ENCODE measurements around the gene DYNLT4. TPM values are rescaled to one million over a fixed set of nuclear protein-coding genes. Genes with fewer than 3 reads are reported as not detected.

Gene DYNLT4
- total and polyA plus RNA-seq, 2 of the 13 experiments (the other 11 are each of a cell fraction or from before 2014, with no cell fraction given), result 0.77 TPM; not detected in 1

DNA sequence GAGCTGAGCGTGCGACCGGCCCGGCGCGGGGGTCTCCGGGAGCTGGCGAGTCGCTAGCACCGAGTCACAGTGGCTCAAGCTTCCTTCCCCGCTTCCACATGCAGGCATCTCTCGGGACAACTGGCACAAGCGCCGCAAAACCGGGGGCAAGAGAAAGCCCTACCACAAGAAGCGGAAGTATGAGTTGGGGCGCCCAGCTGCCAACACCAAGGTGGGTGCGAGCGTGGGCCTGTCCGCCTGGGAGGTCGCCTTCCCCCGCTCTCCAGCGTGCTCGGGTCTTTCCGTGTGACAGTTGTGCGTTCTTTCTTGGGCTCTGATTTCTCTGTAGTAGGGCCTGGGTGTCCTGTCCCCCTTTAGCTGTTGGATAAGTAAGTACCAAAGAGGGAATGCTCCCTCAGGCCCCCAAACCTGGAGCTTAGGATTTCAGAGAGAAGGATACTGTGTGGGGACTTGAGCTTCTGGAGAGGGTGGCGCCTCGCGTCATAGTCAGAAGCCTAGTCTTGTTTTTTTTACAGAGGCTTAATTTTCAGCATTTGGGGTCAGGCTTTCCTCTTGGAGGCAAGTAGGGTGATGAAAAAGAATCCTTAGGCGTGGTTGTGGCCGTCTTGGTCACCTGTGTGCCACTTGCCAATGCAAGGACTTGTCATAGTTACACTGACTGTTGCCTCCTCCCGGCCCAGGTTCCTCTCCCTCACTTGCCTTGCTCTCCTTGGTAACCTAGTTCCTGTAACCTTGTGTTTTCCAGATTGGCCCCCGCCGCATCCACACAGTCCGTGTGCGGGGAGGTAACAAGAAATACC, 31.0 kb downstream of the DYNLT4 start (continued):
- TF ChIP-seq ZSCAN5A (CRISPR knock-in tag; IDR thresholded peaks at IDR 0.05; ENCODE audit: borderline replicate concordance), result no peak
- no peak for TF ChIP-seq ZFP36L2 (CRISPR knock-in tag; IDR thresholded peaks at IDR 0.05)
- no peak for TF ChIP-seq MLX (CRISPR knock-in tag; IDR thresholded peaks at IDR 0.05)
- TF ChIP-seq ZBTB7A (CRISPR knock-in tag; IDR thresholded peaks at IDR 0.05), result no peak
- TF ChIP-seq ZNF703 (CRISPR knock-in tag; IDR thresholded peaks at IDR 0.05; ENCODE audit: borderline replicate concordance), result peak; percentile 24; the same call in 1 of the 2 replicates
- TF ChIP-seq, protein P1, sequence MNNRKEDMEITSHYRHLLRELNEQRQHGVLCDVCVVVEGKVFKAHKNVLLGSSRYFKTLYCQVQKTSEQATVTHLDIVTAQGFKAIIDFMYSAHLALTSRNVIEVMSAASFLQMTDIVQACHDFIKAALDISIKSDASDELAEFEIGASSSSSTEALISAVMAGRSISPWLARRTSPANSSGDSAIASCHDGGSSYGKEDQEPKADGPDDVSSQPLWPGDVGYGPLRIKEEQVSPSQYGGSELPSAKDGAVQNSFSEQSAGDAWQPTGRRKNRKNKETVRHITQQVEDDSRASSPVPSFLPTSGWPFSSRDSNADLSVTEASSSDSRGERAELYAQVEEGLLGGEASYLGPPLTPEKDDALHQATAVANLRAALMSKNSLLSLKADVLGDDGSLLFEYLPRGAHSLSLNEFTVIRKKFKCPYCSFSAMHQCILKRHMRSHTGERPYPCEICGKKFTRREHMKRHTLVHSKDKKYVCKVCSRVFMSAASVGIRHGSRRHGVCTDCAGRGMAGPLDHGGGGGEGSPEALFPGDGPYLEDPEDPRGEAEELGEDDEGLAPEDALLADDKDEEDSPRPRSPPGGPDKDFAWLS (CRISPR knock-in tag; IDR thresholded peaks at IDR 0.05; ENCODE audit: borderline replicate concordance), result 0 out of 2 replicates have a peak, but pooled peaks have one; percentile 74
- 0 out of 2 replicates have a peak, but pooled peaks have one; percentile 10 for TF ChIP-seq ZSCAN29 (CRISPR knock-in tag; conservative IDR thresholded peaks at IDR 0.05)
- no peak for TF ChIP-seq DNMT1 (CRISPR knock-in tag; IDR thresholded peaks at IDR 0.05)
- TF ChIP-seq ZNF761 (CRISPR knock-in tag; conservative IDR thresholded peaks at IDR 0.05), result peak; percentile 41; the same call in 1 of the 2 replicates
- TF ChIP-seq, protein P2, sequence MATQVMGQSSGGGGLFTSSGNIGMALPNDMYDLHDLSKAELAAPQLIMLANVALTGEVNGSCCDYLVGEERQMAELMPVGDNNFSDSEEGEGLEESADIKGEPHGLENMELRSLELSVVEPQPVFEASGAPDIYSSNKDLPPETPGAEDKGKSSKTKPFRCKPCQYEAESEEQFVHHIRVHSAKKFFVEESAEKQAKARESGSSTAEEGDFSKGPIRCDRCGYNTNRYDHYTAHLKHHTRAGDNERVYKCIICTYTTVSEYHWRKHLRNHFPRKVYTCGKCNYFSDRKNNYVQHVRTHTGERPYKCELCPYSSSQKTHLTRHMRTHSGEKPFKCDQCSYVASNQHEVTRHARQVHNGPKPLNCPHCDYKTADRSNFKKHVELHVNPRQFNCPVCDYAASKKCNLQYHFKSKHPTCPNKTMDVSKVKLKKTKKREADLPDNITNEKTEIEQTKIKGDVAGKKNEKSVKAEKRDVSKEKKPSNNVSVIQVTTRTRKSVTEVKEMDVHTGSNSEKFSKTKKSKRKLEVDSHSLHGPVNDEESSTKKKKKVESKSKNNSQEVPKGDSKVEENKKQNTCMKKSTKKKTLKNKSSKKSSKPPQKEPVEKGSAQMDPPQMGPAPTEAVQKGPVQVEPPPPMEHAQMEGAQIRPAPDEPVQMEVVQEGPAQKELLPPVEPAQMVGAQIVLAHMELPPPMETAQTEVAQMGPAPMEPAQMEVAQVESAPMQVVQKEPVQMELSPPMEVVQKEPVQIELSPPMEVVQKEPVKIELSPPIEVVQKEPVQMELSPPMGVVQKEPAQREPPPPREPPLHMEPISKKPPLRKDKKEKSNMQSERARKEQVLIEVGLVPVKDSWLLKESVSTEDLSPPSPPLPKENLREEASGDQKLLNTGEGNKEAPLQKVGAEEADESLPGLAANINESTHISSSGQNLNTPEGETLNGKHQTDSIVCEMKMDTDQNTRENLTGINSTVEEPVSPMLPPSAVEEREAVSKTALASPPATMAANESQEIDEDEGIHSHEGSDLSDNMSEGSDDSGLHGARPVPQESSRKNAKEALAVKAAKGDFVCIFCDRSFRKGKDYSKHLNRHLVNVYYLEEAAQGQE (IDR thresholded peaks at IDR 0.05; ENCODE audit: borderline replicate concordance in 1 of 2, low read depth in 1 of 2, low read length in 2 of 2), result no peak
- TF ChIP-seq, protein P3, sequence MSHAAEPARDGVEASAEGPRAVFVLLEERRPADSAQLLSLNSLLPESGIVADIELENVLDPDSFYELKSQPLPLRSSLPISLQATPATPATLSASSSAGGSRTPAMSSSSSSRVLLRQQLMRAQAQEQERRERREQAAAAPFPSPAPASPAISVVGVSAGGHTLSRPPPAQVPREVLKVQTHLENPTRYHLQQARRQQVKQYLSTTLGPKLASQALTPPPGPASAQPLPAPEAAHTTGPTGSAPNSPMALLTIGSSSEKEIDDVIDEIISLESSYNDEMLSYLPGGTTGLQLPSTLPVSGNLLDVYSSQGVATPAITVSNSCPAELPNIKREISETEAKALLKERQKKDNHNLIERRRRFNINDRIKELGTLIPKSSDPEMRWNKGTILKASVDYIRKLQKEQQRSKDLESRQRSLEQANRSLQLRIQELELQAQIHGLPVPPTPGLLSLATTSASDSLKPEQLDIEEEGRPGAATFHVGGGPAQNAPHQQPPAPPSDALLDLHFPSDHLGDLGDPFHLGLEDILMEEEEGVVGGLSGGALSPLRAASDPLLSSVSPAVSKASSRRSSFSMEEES (CRISPR knock-in tag; IDR thresholded peaks at IDR 0.05), result no peak
- peak; percentile 74; the same call in 1 of the 2 replicates for TF ChIP-seq ZNF570 (CRISPR knock-in tag; IDR thresholded peaks at IDR 0.05; ENCODE audit: borderline replicate concordance)
- no peak for TF ChIP-seq NFRKB (IDR thresholded peaks at IDR 0.05)
- TF ChIP-seq ZFP36L1 (CRISPR knock-in tag; IDR thresholded peaks at IDR 0.05), result no peak
- no peak for TF ChIP-seq AGO1 (IDR thresholded peaks at IDR 0.05; ENCODE audit: low read depth, low read length, poor library complexity, severe bottlenecking)
- TF ChIP-seq SRSF9 (IDR thresholded peaks at IDR 0.05; ENCODE audit: borderline replicate concordance, insufficient read depth, low read depth, low read length, poor library complexity, severe bottlenecking), result no peak
- TF ChIP-seq, protein P4, sequence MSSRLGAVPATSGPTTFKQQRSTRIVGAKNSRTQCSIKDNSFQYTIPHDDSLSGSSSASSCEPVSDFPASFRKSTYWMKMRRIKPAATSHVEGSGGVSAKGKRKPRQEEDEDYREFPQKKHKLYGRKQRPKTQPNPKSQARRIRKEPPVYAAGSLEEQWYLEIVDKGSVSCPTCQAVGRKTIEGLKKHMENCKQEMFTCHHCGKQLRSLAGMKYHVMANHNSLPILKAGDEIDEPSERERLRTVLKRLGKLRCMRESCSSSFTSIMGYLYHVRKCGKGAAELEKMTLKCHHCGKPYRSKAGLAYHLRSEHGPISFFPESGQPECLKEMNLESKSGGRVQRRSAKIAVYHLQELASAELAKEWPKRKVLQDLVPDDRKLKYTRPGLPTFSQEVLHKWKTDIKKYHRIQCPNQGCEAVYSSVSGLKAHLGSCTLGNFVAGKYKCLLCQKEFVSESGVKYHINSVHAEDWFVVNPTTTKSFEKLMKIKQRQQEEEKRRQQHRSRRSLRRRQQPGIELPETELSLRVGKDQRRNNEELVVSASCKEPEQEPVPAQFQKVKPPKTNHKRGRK (CRISPR knock-in tag; IDR thresholded peaks at IDR 0.05), result no peak
